WTC11 (cell line): ENCODE results near the gene ZNF253. TPM values are rescaled to one million over a fixed set of nuclear protein-coding genes. Genes with fewer than 3 reads are reported as not detected.
A peak's percentile ranks its signal among the peaks of the same experiment; 100 is the strongest.
"Not testable (repeated sequence)": the region's sequence is repeated elsewhere in the genome, so short reads cannot be mapped to it uniquely, and the experiment has no call there.

Experiments
- ATAC-seq: fragments of 200-7000 bp; cut with Tn5 transposase; 2 replicates; pipeline ENCODE4 v1.10.0; 2021; ENCODE audit warnings: mild to moderate bottlenecking, moderate library complexity
- CTCF ChIA-PET: fragments of 300-600 bp; sonication (Branson Sonifier 250); formaldehyde crosslinking; loops from one replicate; lab custom pipeline; 2021; ENCODE audit warnings: antibody characterized with exemption; lab: Charles Lee
- POLR2A ChIA-PET: fragments of 350-600 bp; sonication (Branson Sonifier 250); formaldehyde crosslinking; loops from one replicate; lab custom pipeline; 2021; ENCODE audit warnings: antibody characterized with exemption; lab: Charles Lee
- DNase-seq: peaks from one replicate; pipeline ENCODE4 v3.0.0; 2021; ENCODE audit warnings: low spot score
- H3K27ac Mint-ChIP-seq: 2 replicates; pipeline ENCODE4 v1.8.0; 2021; ENCODE audit warnings: mixed read lengths
- H3K27me3 Mint-ChIP-seq: 2 replicates; pipeline ENCODE4 v1.8.0; 2021; ENCODE audit warnings: low read depth, mild to moderate bottlenecking, moderate library complexity, mixed read lengths
- H3K36me3 Mint-ChIP-seq: 2 replicates; pipeline ENCODE4 v1.8.0; 2021; ENCODE audit warnings: mixed read lengths
- H3K4me1 Mint-ChIP-seq: 2 replicates; pipeline ENCODE4 v1.8.0; 2022; ENCODE audit warnings: mixed read lengths
- H3K4me3 Mint-ChIP-seq: 2 replicates; pipeline ENCODE4 v1.8.0; 2021; ENCODE audit warnings: mild to moderate bottlenecking, moderate library complexity, mixed read lengths
- H3K9me3 Mint-ChIP-seq: 2 replicates; pipeline ENCODE4 v1.8.0; 2021; ENCODE audit warnings: mixed read lengths
- ARID4B ChIP-seq: sonication (generic); formaldehyde crosslinking; IDR thresholded peaks from 2 replicates; pipeline ENCODE4 v1.8.0; 2023; ENCODE audit warnings: missing genetic modification reagents, mild to moderate bottlenecking, borderline replicate concordance
- CREM ChIP-seq: sonication (generic); formaldehyde crosslinking; IDR thresholded peaks from 2 replicates; pipeline ENCODE4 v1.8.1; 2022; ENCODE audit warnings: mild to moderate bottlenecking, missing genetic modification reagents, moderate library complexity
- ESRRA ChIP-seq: sonication (generic); formaldehyde crosslinking; IDR thresholded peaks from 2 replicates; pipeline ENCODE4 v1.8.1; 2022; ENCODE audit warnings: mild to moderate bottlenecking, missing genetic modification reagents, borderline replicate concordance
- FOXJ3 ChIP-seq: sonication (generic); formaldehyde crosslinking; IDR thresholded peaks from 2 replicates; pipeline ENCODE4 v1.9.0; 2021; ENCODE audit warnings: missing genetic modification reagents, mild to moderate bottlenecking, borderline replicate concordance
- FOXP1 ChIP-seq: sonication (generic); formaldehyde crosslinking; IDR thresholded peaks from 2 replicates; pipeline ENCODE4 v1.8.0; 2022; ENCODE audit warnings: missing genetic modification reagents, mild to moderate bottlenecking, moderate library complexity, borderline replicate concordance
- KAT7 ChIP-seq: sonication (generic); formaldehyde crosslinking; IDR thresholded peaks from 2 replicates; pipeline ENCODE4 v1.8.1; 2023; ENCODE audit warnings: missing genetic modification reagents, mild to moderate bottlenecking, borderline replicate concordance
- MLX ChIP-seq: sonication (generic); formaldehyde crosslinking; IDR thresholded peaks from 2 replicates; pipeline ENCODE4 v1.8.1; 2023; ENCODE audit warnings: mild to moderate bottlenecking, missing genetic modification reagents, moderate library complexity
- NFATC4 ChIP-seq: fragments of 250-450 bp; sonication (Bioruptor Pico); IDR thresholded peaks from 2 replicates; pipeline ENCODE4 v1.9.0; 2021; ENCODE audit warnings: mild to moderate bottlenecking
- NFYB ChIP-seq: sonication (generic); formaldehyde crosslinking; conservative IDR thresholded peaks from 2 replicates; pipeline ENCODE4 v1.8.0; 2022; ENCODE audit warnings: low read depth, missing genetic modification reagents
- NR1H2 ChIP-seq: sonication (generic); formaldehyde crosslinking; IDR thresholded peaks from 2 replicates; pipeline ENCODE4 v1.9.0; 2021; ENCODE audit warnings: mild to moderate bottlenecking, moderate library complexity, missing genetic modification reagents
- NR3C1 ChIP-seq: sonication (generic); formaldehyde crosslinking; conservative IDR thresholded peaks from 2 replicates; pipeline ENCODE4 v1.8.1; 2023; ENCODE audit warnings: low read depth, mild to moderate bottlenecking, missing genetic modification reagents
- SMAD4 ChIP-seq: sonication (generic); formaldehyde crosslinking; IDR thresholded peaks from 2 replicates; pipeline ENCODE4 v1.8.0; 2022; ENCODE audit warnings: mild to moderate bottlenecking, missing genetic modification reagents
- SP1 ChIP-seq: sonication (generic); formaldehyde crosslinking; conservative IDR thresholded peaks from 2 replicates; pipeline ENCODE4 v1.8.1; 2022; ENCODE audit warnings: missing genetic modification reagents
- TCF7 ChIP-seq: sonication (generic); formaldehyde crosslinking; IDR thresholded peaks from 2 replicates; pipeline ENCODE4 v1.8.0; 2022; ENCODE audit warnings: mild to moderate bottlenecking, low read depth, missing genetic modification reagents, moderate library complexity
- TP53 ChIP-seq: sonication (generic); formaldehyde crosslinking; IDR thresholded peaks from 2 replicates; pipeline ENCODE4 v1.8.1; 2023; ENCODE audit warnings: mild to moderate bottlenecking, missing genetic modification reagents
- ZBTB43 ChIP-seq: sonication (generic); formaldehyde crosslinking; IDR thresholded peaks from 2 replicates; pipeline ENCODE4 v1.8.1; 2023; ENCODE audit warnings: mild to moderate bottlenecking, missing genetic modification reagents
- ZNF219 ChIP-seq: sonication (generic); formaldehyde crosslinking; IDR thresholded peaks from 2 replicates; pipeline ENCODE4 v1.8.0; 2023; ENCODE audit warnings: missing genetic modification reagents, mild to moderate bottlenecking, borderline replicate concordance
- total RNA-seq: library from RNA; stranded (reverse); gene quantifications from 3 replicates; pipeline ENCODE4 v1.2.3, GENCODE V29; 2021
- TF ChIP-seq, protein P1 (sequence below): sonication (generic); formaldehyde crosslinking; IDR thresholded peaks from 2 replicates; pipeline ENCODE4 v1.8.0; 2022; ENCODE audit warnings: mild to moderate bottlenecking, missing genetic modification reagents
- TF ChIP-seq, protein P2 (sequence below): sonication (generic); formaldehyde crosslinking; IDR thresholded peaks from 2 replicates; pipeline ENCODE4 v1.8.1; 2022; ENCODE audit warnings: mild to moderate bottlenecking, moderate library complexity, missing genetic modification reagents
- TF ChIP-seq, protein P3 (sequence below): sonication (generic); formaldehyde crosslinking; IDR thresholded peaks from 2 replicates; pipeline ENCODE4 v1.8.0; 2022; ENCODE audit warnings: mild to moderate bottlenecking, missing genetic modification reagents

The ZNF253 gene
- total RNA-seq, 1 experiment from 2014 or later: 43.6 TPM

DNA sequence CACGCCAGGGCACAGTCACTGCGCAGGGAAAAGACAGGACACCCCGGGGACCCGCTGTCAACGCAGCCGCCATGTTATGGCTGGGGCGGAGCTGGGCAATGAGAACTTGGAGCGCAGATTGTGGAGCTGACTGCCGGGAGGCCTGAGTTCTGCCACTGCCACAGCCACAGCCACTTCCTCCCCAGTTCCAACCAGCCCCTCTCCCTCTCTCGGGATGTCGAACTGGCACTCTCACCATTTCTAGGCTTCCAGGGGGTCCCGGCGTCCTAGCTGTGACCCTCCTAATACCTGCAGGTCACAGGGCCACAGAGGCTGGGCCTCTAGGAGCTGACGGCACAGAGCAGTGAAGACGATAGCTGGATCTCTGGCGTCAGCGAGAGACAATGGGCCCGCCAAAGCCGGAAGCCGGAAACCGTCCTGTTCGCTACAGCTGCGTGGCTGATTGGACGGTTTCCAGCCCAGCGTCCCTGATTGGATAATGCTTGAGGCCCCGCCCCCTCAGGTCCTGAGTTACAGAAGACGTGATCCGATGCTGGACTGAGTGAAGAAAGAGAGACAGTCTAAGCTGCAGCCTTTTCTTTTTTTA is 44.2 kb upstream of the ZNF253 start, which contains the start of gene ZNF506 (continued):
- peak; percentile 64; the same call in 1 of the 2 replicates for TF ChIP-seq ARID4B (CRISPR knock-in tag)
- TF ChIP-seq, protein P1, sequence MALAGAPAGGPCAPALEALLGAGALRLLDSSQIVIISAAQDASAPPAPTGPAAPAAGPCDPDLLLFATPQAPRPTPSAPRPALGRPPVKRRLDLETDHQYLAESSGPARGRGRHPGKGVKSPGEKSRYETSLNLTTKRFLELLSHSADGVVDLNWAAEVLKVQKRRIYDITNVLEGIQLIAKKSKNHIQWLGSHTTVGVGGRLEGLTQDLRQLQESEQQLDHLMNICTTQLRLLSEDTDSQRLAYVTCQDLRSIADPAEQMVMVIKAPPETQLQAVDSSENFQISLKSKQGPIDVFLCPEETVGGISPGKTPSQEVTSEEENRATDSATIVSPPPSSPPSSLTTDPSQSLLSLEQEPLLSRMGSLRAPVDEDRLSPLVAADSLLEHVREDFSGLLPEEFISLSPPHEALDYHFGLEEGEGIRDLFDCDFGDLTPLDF: no peak
- TF ChIP-seq KAT7 (CRISPR knock-in tag): no peak
- no peak for TF ChIP-seq FOXJ3 (CRISPR knock-in tag)

GRCh38 chr19:19821976-19822375 is 43.7 kb upstream of the ZNF253 start:
- peak overlapping the region; percentile 100 for H3K4me3 Mint-ChIP-seq
- ATAC-seq: not testable (repeated sequence)

DNA sequence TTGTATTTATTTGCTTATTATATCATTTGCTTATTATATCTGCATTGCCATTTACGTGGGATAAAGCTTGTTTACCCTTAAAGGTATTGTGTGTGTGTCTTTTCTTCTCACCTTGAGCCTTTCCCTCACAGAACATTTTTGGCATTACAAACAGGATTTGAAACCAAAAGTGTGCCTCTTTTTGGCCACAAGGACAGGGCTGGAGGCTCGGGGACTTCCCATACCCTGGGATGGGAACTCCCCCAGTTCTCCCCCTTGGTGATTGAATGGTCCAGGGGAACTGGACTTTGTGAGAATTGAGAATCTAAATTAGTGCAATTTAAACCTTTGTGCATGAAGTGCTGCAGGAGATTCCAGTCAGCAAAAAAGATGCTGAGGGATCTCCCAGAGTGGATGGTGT is 41.8 kb upstream of the ZNF253 start:
- POLR2A ChIA-PET: no interaction called here
- TF ChIP-seq TP53 (CRISPR knock-in tag) (no peak), SMAD4 (CRISPR knock-in tag) (no peak), ZBTB43 (CRISPR knock-in tag) (no peak), ZNF219 (no peak), SP1 (no peak), MLX (CRISPR knock-in tag) (no peak)
- Mint-ChIP-seq H3K4me3 (no peak overlapping the region), H3K4me1 (no peaks in the 10 kb centered on the region), H3K27me3 (peaks cover 18% of the 10 kb centered on the region), H3K36me3 (peaks cover 7% of the 10 kb centered on the region), H3K9me3 (peaks cover 55% of the 10 kb centered on the region), H3K27ac (no peak overlapping the region)
- CTCF ChIA-PET: no interaction called here
- ATAC-seq (no peak), DNase-seq (no peak)

More at GRCh38 chr19:19821976-19822375, 43.7 kb upstream of the ZNF253 start:
- not testable (repeated sequence) for H3K27ac Mint-ChIP-seq, H3K4me1 Mint-ChIP-seq, DNase-seq, H3K36me3 Mint-ChIP-seq
- Mint-ChIP-seq H3K9me3 (peaks cover 38% of the 10 kb centered on the region), H3K27me3 (peaks cover 11% of the 10 kb centered on the region)
- CTCF ChIA-PET: interaction anchor here (0.8 to 1.8 kb wide), 10 partner anchors 39 to 269 kb away, joined by 3 to 7 read pairs (median 4); partner anchors contain the start of genes ZNF253 and ZNF93
- POLR2A ChIA-PET: interaction anchor here (0.8 to 2.4 kb wide), 8 partner anchors 39 to 158 kb away, joined by 3 to 32 read pairs (median 10); partner anchors contain the start of genes ATP13A1, ZNF101, ZNF14 and ZNF253

DNA sequence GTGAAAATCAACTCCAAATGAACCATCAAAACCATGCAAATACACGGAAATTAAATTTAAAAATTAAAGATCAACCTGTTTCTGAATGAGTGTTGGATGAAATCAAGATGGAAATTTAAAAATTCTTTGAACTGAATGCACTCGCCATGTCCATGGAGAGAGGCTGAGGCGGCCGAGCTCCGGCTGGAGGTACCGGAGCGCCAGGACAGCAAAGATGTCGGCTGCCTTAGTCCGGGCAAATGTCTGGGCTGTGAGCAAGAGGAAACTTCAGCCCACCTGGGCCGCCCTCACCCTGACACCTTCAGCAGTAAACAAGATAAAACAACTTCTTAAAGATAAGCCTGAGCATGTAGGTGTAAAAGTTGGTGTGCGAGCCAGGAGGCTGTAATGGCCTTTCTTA is 38.8 kb upstream of the ZNF253 start:
- ChIA-PET POLR2A (no interaction called here), CTCF (no interaction called here)
- ATAC-seq: no peak
- Mint-ChIP-seq H3K27ac (no peak overlapping the region), H3K27me3 (peaks cover 30% of the 10 kb centered on the region), H3K9me3 (peaks cover 77% of the 10 kb centered on the region), H3K36me3 (peaks cover 27% of the 10 kb centered on the region), H3K4me1 (no peaks in the 10 kb centered on the region), H3K4me3 (no peak overlapping the region)
- DNase-seq: no peak
- TF ChIP-seq NFATC4 (CRISPR knock-in tag): no peak
- TF ChIP-seq CREM: no peak
- TF ChIP-seq ESRRA: no peak
- no peak for TF ChIP-seq NFYB (CRISPR knock-in tag)
- TF ChIP-seq, protein P2, sequence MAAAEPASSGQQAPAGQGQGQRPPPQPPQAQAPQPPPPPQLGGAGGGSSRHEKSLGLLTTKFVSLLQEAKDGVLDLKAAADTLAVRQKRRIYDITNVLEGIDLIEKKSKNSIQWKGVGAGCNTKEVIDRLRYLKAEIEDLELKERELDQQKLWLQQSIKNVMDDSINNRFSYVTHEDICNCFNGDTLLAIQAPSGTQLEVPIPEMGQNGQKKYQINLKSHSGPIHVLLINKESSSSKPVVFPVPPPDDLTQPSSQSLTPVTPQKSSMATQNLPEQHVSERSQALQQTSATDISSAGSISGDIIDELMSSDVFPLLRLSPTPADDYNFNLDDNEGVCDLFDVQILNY (CRISPR knock-in tag): no peak
- TF ChIP-seq NR3C1 (CRISPR knock-in tag): no peak
- no peak for TF ChIP-seq FOXP1 (CRISPR knock-in tag)
- TF ChIP-seq, protein P3, sequence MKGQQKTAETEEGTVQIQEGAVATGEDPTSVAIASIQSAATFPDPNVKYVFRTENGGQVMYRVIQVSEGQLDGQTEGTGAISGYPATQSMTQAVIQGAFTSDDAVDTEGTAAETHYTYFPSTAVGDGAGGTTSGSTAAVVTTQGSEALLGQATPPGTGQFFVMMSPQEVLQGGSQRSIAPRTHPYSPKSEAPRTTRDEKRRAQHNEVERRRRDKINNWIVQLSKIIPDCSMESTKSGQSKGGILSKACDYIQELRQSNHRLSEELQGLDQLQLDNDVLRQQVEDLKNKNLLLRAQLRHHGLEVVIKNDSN (CRISPR knock-in tag): no peak
- TF ChIP-seq NR1H2: no peak
- TF ChIP-seq TCF7: no peak
